Erythroblast (primary cell): ENCODE results near the gene ANO6.

ENCODE experiments used
- GATA1 ChIP-seq: IDR thresholded peaks from 2 replicates; pipeline ENCODE4 v1.6.1; 2011; ENCODE audit warnings: low read depth, mild to moderate bottlenecking, control low read depth, low read length, moderate library complexity
- POLR2A ChIP-seq: IDR thresholded peaks from 2 replicates; pipeline ENCODE4 v1.6.1; 2011; ENCODE audit warnings: mild to moderate bottlenecking, low read length

GRCh38 chr12:45243963-45244362 is 28.1 kb downstream of the ANO6 start:
- TF ChIP-seq POLR2A, result no peak
- TF ChIP-seq GATA1, result no peak
